Measurements from ENCODE around the gene ADD2.
"Not testable (repeated sequence)": the region's sequence is repeated elsewhere in the genome, so short reads cannot be mapped to it uniquely, and the experiment has no call there.

Gene ADD2

DNA sequence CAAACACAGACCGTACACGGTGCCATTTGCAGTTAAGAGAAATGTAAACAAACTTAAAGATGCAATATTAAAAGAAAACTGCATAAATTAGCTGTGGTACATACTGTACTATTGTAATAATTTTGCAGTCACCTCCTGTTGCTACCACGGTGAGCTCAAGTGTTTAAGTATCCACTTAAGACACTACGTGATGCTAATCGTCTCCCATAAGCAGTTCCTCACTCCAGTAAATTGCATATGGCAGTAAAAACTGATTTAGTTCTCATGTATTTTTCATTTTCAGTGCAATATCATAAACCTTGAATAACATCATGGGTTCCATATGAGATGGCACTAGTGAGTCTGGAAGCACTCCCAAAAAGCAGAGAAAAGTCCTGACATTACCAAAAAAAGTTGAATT lies 38.0 kb upstream of the ADD2 start:
- no CpG with 5 or more reads among the region's 5 CpGs for WGBS
- Histone ChIP-seq H2BK15ac (ENCODE audit: low read depth, poor library complexity, severe bottlenecking) (no peak overlapping the region), H3K9ac (ENCODE audit: low read length) (no peak overlapping the region), H4K8ac (ENCODE audit: low read length) (no peak overlapping the region), H3K9me3 (ENCODE audit: control insufficient read depth, low read length) (peaks cover 5% of the 10 kb centered on the region), H4K91ac (ENCODE audit: low read length) (no peak overlapping the region), H3K4ac (ENCODE audit: low read depth in 1 of 2, low read length in 2 of 2) (no peak overlapping the region), H3K14ac (ENCODE audit: low read length in 2 of 2) (no peak overlapping the region), H2BK12ac (ENCODE audit: low read length in 2 of 2) (no peak overlapping the region), H2AK5ac (ENCODE audit: low read length, severe bottlenecking) (no peak overlapping the region), H3K27ac (ENCODE audit: low read length, poor library complexity, severe bottlenecking) (no peak overlapping the region), H3K23ac (ENCODE audit: low read length in 2 of 2) (no peak overlapping the region), H3K4me1 (ENCODE audit: control insufficient read depth, insufficient read depth, low read depth, low read length) (no peaks in the 10 kb centered on the region), H2BK120ac (ENCODE audit: low read depth, low read length) (no peak overlapping the region), H3K27me3 (ENCODE audit: control insufficient read depth in 1 of 2, insufficient read depth in 1 of 2, low read length in 2 of 2) (peaks cover 15 to 60% of the 10 kb centered on the region in 2 experiments), H3K18ac (ENCODE audit: low read depth in 1 of 2, low read length in 2 of 2) (no peak overlapping the region), H2AFZ (ENCODE audit: low read depth, low read length) (no peak overlapping the region), H3K79me1 (replicated peaks; ENCODE audit: low read length, poor library complexity, severe bottlenecking) (no peaks in the 10 kb centered on the region), H3K4me3 (ENCODE audit: insufficient read depth in 1 of 2, low read depth in 1 of 2, low read length in 2 of 2) (no peak overlapping the region), H3K36me3 (ENCODE audit: control insufficient read depth in 1 of 2, insufficient read depth in 2 of 2, low read depth in 1 of 2, low read length in 2 of 2) (no peaks in the 10 kb centered on the region), H2BK5ac (ENCODE audit: low read depth, low read length, poor library complexity, severe bottlenecking) (no peak overlapping the region), H3K4me2 (ENCODE audit: low read length, poor library complexity, severe bottlenecking) (no peak overlapping the region)
- DNase-seq: no peak

DNA sequence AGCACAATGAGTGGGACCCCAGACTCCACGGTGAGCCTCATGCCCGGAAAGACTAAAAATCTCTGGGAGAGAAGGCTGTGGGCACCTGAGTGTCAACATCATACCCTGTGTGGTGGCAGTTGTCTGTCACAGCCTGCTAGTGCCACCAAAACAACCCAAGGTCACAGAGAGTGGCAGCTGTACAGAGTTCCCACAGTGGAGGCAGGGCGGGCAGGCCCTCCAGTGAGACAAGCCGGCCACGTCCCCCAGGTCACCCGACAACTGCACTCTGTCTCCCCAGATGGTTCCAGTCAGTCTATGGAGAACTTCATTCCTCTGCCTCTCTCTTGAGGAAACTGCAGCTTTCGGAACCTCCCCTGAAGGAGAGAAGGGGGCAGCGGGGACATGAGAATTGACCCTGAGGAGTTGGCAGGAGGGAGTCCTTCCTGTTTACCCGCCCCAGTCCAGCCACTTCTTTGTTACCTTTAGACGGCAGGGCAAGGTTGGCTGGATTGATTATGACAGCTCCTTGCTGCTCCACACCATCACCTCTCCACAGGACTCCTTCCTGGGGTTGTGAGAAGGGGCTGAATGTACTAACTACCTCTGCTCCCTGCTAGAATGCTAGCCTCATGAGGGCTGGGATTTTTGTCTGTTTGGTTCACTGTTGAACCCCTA lies 33.7 kb upstream of the ADD2 start:
- Histone ChIP-seq H3K27ac (ENCODE audit: low read length, poor library complexity, severe bottlenecking) (no peak overlapping the region), H2BK15ac (ENCODE audit: low read depth, poor library complexity, severe bottlenecking) (no peak overlapping the region), H3K9ac (ENCODE audit: low read length) (no peak overlapping the region), H2AK5ac (ENCODE audit: low read length, severe bottlenecking) (no peak overlapping the region), H3K4ac (ENCODE audit: low read depth in 1 of 2, low read length in 2 of 2) (no peak overlapping the region), H3K4me3 (ENCODE audit: insufficient read depth in 1 of 2, low read depth in 1 of 2, low read length in 2 of 2) (no peak overlapping the region), H3K4me2 (ENCODE audit: low read length, poor library complexity, severe bottlenecking) (no peak overlapping the region), H2BK120ac (ENCODE audit: low read depth, low read length) (no peak overlapping the region), H2BK12ac (ENCODE audit: low read length in 2 of 2) (no peak overlapping the region), H3K18ac (ENCODE audit: low read depth in 1 of 2, low read length in 2 of 2) (no peak overlapping the region), H3K14ac (ENCODE audit: low read length in 2 of 2) (no peak overlapping the region), H3K79me1 (replicated peaks; ENCODE audit: low read length, poor library complexity, severe bottlenecking) (no peaks in the 10 kb centered on the region), H3K23ac (ENCODE audit: low read length in 2 of 2) (no peak overlapping the region), H3K4me1 (ENCODE audit: control insufficient read depth, insufficient read depth, low read depth, low read length) (no peaks in the 10 kb centered on the region), H4K8ac (ENCODE audit: low read length) (no peak overlapping the region), H4K91ac (ENCODE audit: low read length) (no peak overlapping the region), H3K36me3 (ENCODE audit: control insufficient read depth in 1 of 2, insufficient read depth in 2 of 2, low read depth in 1 of 2, low read length in 2 of 2) (no peaks in the 10 kb centered on the region), H3K27me3 (ENCODE audit: control insufficient read depth in 1 of 2, insufficient read depth in 1 of 2, low read length in 2 of 2) (peaks cover 16 to 49% of the 10 kb centered on the region in 2 experiments), H2AFZ (ENCODE audit: low read depth, low read length) (no peak overlapping the region), H2BK5ac (ENCODE audit: low read depth, low read length, poor library complexity, severe bottlenecking) (no peak overlapping the region), H3K9me3 (ENCODE audit: control insufficient read depth, low read length) (peaks cover 19% of the 10 kb centered on the region)
- WGBS: 83% methylated on average over 6 of the region's 10 CpGs
- DNase-seq: no peak

DNA sequence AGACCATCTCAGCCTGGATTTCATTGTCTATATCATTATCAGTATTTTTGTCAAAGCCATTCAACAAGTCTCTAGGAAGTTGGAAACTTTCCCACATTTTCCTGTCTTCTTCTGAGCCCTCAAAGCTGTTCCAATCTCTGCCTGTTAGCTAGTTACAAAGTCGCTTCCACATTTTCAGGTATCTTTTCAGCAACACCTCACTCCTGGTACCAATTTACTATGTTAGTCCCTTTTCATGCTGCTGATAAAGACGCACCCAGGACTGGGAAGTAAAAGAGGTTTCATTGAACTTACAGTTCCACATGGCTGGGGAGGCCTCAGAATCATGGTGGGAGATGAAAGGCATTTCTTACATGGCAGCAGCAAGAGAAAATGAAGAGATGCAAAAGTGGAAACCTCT lies 31.7 kb upstream of the ADD2 start:
- H3K4ac ChIP-seq (ENCODE audit: low read depth in 1 of 2, low read length in 2 of 2): no peak overlapping the region
- no peaks in the 10 kb centered on the region for H3K79me1 ChIP-seq (replicated peaks; ENCODE audit: low read length, poor library complexity, severe bottlenecking)
- no peak overlapping the region for H4K91ac ChIP-seq (ENCODE audit: low read length)
- no peak overlapping the region for H2BK15ac ChIP-seq (ENCODE audit: low read depth, poor library complexity, severe bottlenecking)
- no peak overlapping the region for H3K14ac ChIP-seq (ENCODE audit: low read length in 2 of 2)
- H2AFZ ChIP-seq (ENCODE audit: low read depth, low read length): no peak overlapping the region
- peaks cover 31 to 58% of the 10 kb centered on the region in 2 experiments for H3K27me3 ChIP-seq (ENCODE audit: control insufficient read depth in 1 of 2, insufficient read depth in 1 of 2, low read length in 2 of 2)
- H3K27ac ChIP-seq (ENCODE audit: low read length, poor library complexity, severe bottlenecking): no peak overlapping the region
- H3K9me3 ChIP-seq (ENCODE audit: control insufficient read depth, low read length): peaks cover 19% of the 10 kb centered on the region
- no peak overlapping the region for H2BK120ac ChIP-seq (ENCODE audit: low read depth, low read length)
- H3K9ac ChIP-seq (ENCODE audit: low read length): no peak overlapping the region
- H4K8ac ChIP-seq (ENCODE audit: low read length): no peak overlapping the region
- H3K36me3 ChIP-seq (ENCODE audit: control insufficient read depth in 1 of 2, insufficient read depth in 2 of 2, low read depth in 1 of 2, low read length in 2 of 2): no peaks in the 10 kb centered on the region
- WGBS: 63% methylated on average over 2 of the region's 2 CpGs
- no peak for DNase-seq
- no peak overlapping the region for H3K23ac ChIP-seq (ENCODE audit: low read length in 2 of 2)
- no peak overlapping the region for H3K18ac ChIP-seq (ENCODE audit: low read depth in 1 of 2, low read length in 2 of 2)
- no peak overlapping the region for H2BK5ac ChIP-seq (ENCODE audit: low read depth, low read length, poor library complexity, severe bottlenecking)
- H3K4me1 ChIP-seq (ENCODE audit: control insufficient read depth, insufficient read depth, low read depth, low read length): no peaks in the 10 kb centered on the region
- H3K4me2 ChIP-seq (ENCODE audit: low read length, poor library complexity, severe bottlenecking): no peak overlapping the region
- H2AK5ac ChIP-seq (ENCODE audit: low read length, severe bottlenecking): no peak overlapping the region
- no peak overlapping the region for H2BK12ac ChIP-seq (ENCODE audit: low read length in 2 of 2)
- H3K4me3 ChIP-seq (ENCODE audit: insufficient read depth in 1 of 2, low read depth in 1 of 2, low read length in 2 of 2): no peak overlapping the region

DNA sequence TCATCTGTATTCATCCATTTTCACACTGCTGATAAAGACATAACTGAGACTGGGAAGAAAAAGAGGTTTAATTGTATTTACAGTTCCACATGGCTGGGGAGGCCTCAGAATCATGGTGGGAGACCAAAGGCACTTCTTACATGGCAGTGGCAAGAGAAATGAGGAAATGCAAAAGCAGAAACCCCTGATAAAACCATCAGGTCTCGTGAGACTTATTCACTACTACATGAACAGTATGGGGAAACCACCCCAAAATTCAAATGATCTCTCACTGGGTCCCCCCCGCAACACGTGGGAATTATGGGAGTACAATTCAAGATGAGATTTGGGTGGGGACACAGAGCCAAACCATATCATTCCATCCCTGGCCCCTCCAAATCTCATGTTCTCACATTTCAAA lies 30.0 kb upstream of the ADD2 start:
- H4K91ac ChIP-seq (ENCODE audit: low read length); H3K27ac ChIP-seq (ENCODE audit: low read length, poor library complexity, severe bottlenecking); H3K9ac ChIP-seq (ENCODE audit: low read length); H3K36me3 ChIP-seq (ENCODE audit: control insufficient read depth in 1 of 2, insufficient read depth in 2 of 2, low read depth in 1 of 2, low read length in 2 of 2); H3K18ac ChIP-seq (ENCODE audit: low read depth in 1 of 2, low read length in 2 of 2); H3K4me3 ChIP-seq (ENCODE audit: insufficient read depth in 1 of 2, low read depth in 1 of 2, low read length in 2 of 2); H4K8ac ChIP-seq (ENCODE audit: low read length); H3K4ac ChIP-seq (ENCODE audit: low read depth in 1 of 2, low read length in 2 of 2); H2BK15ac ChIP-seq (ENCODE audit: low read depth, poor library complexity, severe bottlenecking); H2BK12ac ChIP-seq (ENCODE audit: low read length in 2 of 2); H3K79me1 ChIP-seq (replicated peaks; ENCODE audit: low read length, poor library complexity, severe bottlenecking); H2AK5ac ChIP-seq (ENCODE audit: low read length, severe bottlenecking); DNase-seq; H2BK5ac ChIP-seq (ENCODE audit: low read depth, low read length, poor library complexity, severe bottlenecking); H3K4me2 ChIP-seq (ENCODE audit: low read length, poor library complexity, severe bottlenecking); H3K23ac ChIP-seq (ENCODE audit: low read length in 2 of 2); H3K14ac ChIP-seq (ENCODE audit: low read length in 2 of 2); H2AFZ ChIP-seq (ENCODE audit: low read depth, low read length); H3K4me1 ChIP-seq (ENCODE audit: control insufficient read depth, insufficient read depth, low read depth, low read length); H2BK120ac ChIP-seq (ENCODE audit: low read depth, low read length): not testable (repeated sequence)
- peaks cover 19% of the 10 kb centered on the region for H3K9me3 ChIP-seq (ENCODE audit: control insufficient read depth, low read length)
- 88% methylated on average over 2 of the region's 3 CpGs for WGBS
- H3K27me3 ChIP-seq (ENCODE audit: control insufficient read depth in 1 of 2, insufficient read depth in 1 of 2, low read length in 2 of 2): peaks cover 38 to 67% of the 10 kb centered on the region in 2 experiments

Data from mesenchymal stem cell (in vitro differentiated cells and primary cell).